Omental fat pad (tissue), 4 donors: ENCODE results near the gene UMOD. TPM values are rescaled to one million over a fixed set of nuclear protein-coding genes. Genes with fewer than 3 reads are reported as not detected.

ENCODE experiments used
- ATAC-seq: fragments of 150-250 bp; one replicate; pipeline ENCODE4 v1.9.1; 2016; ENCODE audit warnings: mild to moderate bottlenecking, moderate library complexity; ENCODE audit not compliant: low FRiP score
- DNase-seq: peaks from one replicate; pipeline ENCODE4 v3.0.0-alpha.2; 2019; ENCODE audit warnings: low spot score
- total RNA-seq, 4 donors: library from RNA; depleted of rRNA; stranded (reverse); fragments of >200 nt; gene quantifications; one replicate each; pipeline ENCODE4 v1.1.0, GENCODE V29; 2016
- TF ChIP-seq, protein P1 (sequence below), 3 donors: fragments of 450-650 bp; IDR thresholded peaks; one replicate each; pipeline ENCODE4 v1.5.1; 2016 to 2017; ENCODE audit warnings: antibody characterized with exemption in 3 of 3, mild to moderate bottlenecking in 3 of 3, moderate library complexity in 2 of 3

Gene UMOD
- total RNA-seq, 4 donors from 2014 or later = not detected

DNA sequence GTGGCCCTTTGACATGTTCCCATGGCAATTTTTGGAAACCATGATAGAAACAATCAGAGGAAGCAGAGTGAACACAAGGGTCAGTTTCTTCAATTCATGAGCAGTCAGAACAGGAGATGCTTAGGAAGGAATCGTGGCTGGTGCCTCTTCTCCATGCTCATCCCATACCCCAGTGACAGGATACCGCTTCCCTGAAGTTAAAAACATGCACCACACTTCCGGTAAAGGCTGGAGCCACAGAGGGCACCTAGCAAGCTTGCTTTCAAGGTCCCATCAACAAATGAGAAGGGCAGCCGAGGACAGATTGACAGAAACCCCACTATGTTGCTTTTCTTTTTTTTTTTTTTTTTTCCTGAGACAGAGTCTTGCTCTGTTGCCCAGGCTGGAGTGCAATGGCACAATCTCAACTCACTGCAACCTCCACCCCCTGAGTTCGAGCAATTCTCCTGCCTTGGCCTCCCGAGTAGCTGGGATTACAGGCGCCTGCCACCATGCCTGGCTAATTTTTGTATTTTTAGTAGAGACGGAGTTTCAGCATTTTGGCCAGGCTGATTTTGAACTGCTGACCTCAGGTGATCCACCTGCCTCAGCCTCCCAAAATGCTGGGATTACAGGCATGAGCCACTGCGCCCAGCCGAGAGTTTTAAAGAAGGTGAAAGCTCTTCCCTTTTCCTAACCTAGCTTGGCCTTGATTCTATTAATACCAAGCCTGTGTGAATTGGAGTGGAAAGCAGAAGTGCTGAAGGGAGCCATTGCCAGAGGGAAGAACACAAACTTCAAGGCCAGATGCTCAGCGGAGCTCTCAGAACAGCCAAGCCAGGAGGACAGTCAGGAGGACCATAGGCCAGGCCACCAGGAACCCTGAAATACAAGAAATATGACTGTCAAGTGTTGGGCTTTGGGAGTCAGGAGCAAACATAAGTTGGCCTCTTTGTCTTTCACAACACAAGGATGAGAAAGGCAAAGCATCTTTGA is 41.8 kb downstream of the UMOD start:
- TF ChIP-seq, protein P1, sequence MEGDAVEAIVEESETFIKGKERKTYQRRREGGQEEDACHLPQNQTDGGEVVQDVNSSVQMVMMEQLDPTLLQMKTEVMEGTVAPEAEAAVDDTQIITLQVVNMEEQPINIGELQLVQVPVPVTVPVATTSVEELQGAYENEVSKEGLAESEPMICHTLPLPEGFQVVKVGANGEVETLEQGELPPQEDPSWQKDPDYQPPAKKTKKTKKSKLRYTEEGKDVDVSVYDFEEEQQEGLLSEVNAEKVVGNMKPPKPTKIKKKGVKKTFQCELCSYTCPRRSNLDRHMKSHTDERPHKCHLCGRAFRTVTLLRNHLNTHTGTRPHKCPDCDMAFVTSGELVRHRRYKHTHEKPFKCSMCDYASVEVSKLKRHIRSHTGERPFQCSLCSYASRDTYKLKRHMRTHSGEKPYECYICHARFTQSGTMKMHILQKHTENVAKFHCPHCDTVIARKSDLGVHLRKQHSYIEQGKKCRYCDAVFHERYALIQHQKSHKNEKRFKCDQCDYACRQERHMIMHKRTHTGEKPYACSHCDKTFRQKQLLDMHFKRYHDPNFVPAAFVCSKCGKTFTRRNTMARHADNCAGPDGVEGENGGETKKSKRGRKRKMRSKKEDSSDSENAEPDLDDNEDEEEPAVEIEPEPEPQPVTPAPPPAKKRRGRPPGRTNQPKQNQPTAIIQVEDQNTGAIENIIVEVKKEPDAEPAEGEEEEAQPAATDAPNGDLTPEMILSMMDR (IDR thresholded peaks at IDR 0.05) = no peak
- ATAC-seq (no peak), DNase-seq (no peak)

DNA sequence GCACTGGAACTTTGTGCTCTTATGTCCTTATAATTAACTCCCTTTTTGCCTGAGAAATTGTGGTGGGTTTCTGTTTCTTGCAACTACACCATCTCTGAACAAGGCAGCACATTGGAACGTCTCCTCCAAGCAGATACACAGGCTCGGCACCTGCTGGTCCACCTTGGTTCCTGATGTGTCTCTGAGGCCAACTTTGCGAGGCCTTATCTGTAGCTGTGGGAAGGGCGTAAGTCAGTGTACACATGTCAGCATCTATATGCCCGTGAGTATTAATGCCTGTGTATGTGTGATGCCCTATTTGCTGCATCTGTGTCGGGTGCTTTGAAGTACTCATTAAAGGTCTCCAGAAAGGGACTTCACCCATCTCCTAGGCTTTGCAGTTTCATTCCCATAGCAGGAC is 42.7 kb downstream of the UMOD start:
- ATAC-seq (no peak), DNase-seq (no peak)
- TF ChIP-seq, protein P1 (IDR thresholded peaks at IDR 0.05) = no peak

DNA sequence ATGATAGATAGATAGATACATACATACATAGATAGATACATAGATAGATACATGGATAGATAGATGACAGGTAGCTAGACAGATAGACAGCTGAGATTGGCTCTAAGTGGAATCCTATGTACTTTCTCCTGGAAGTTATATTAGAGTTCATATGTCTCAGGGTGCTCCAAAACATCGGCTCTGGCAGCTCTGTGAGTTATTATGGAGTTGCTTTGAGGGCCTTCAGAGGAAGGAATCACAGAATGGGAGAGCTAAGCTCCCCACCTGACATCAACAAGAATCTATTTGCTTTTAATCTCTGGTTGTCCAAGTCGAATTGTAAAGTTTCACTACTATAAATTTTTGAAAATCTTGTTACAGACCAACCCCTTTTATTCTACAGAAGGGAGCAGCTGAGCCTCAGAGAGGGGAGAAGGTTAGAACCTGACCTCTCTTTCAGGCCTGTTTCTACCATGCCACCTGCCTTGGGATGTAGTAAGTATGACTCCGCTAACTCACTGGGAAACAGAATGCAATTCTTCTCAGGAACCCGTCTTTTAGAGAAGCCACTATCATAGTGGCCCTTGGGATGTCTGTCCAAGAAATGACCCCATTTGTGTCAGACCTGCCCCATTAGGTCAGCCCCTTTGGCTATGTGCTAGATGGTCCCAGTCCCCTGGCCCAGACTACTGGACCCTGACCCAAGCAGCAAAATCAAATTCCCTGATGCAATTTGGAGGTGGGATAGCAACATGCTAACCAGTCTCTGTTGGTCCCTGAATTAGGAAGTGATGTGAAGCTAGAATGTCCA is 43.5 kb downstream of the UMOD start:
- DNase-seq (no peak), ATAC-seq (no peak)
- TF ChIP-seq, protein P1 (IDR thresholded peaks at IDR 0.05) = no peak

DNA sequence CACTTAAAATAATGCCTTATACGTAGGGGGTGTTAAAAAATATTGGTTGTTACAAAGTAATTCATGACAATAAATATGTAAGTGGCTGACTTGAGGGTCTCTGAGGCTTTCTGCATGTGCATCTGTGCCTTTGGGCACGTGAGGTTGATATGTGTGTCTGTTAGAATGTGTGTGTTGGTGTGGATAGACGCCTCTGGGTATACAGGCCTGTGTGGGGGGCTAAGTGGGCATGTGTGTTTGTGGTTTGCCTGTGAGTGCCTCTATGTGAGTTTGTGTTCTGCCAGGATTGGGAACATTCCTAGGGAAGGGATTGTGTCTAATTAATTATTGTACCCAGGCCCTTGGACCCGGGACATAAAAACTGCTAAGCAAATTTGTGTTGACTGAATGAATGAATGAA is 44.2 kb downstream of the UMOD start:
- DNase-seq (no peak), ATAC-seq (no peak)
- TF ChIP-seq, protein P1 (IDR thresholded peaks at IDR 0.05) = no peak

DNA sequence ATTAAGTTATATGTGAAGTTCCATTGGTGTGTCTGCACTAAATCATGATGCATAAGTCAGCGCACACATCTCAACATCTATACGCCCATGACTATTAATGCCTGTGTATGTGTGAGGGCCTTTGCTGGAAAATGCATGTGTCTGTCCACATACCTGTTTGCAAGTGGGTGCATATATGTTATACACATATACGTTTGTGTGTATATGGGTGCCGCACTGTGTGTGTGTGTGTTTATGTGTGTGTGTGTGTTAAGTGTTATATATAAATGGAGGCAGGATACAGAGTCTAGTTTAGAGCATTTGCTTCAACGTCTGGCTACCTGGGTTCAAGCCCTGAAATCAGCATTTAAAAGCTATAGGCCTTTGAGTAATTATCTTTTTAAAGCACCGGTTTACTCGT is 44.7 kb downstream of the UMOD start:
- TF ChIP-seq, protein P1 (IDR thresholded peaks at IDR 0.05) = no peak
- DNase-seq (no peak), ATAC-seq (no peak)

DNA sequence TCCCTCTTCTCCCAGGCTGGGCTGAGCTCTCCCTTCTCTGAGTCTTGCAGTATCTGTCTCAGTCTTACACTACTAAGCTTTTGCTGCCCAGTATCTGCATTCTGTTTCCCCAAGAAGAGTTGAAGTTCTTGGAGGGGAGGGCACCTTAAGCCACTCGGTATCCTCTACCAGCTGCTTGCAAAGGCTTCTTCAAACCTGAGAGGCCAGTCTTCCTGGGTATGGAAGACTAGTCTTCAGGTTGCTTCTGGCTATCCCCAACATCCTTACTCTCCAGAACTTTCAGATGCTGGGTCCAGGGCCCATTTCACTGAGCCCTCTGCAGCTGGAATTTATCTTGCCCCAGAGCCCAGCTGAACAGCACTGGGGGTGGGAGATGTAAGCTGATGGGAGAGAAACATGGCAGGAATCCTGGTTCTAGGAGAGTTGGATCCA is 45.3 kb downstream of the UMOD start:
- TF ChIP-seq, protein P1 (IDR thresholded peaks at IDR 0.05) = no peak
- ATAC-seq (no peak), DNase-seq (no peak)
